HCT116 (cell line): ENCODE data around the gene KRT7.

ENCODE experiments used
- CTCF ChIP-seq, 3 experiments: fragments of 200-600 bp in 1 of 3; sonication (generic) in 1 of 3; IDR thresholded peaks in 2 of 3; conservative IDR thresholded peaks in 1 of 3; 2 replicates each; pipeline ENCODE4 v1.5.1; 2012 to 2017; ENCODE audit warnings: low read depth in 2 of 3, low read length in 2 of 3, antibody characterized with exemption in 1 of 3, borderline replicate concordance in 1 of 3, control low read depth in 1 of 3, mild to moderate bottlenecking in 1 of 3, mixed read lengths in 1 of 3, mixed run types in 1 of 3, moderate library complexity in 1 of 3; ENCODE audit not compliant: insufficient read depth in 1 of 3
- EZH2 ChIP-seq: fragments of 200-600 bp; sonication (generic); IDR thresholded peaks from 2 replicates; pipeline ENCODE4 v1.6.1; 2017; ENCODE audit warnings: antibody characterized with exemption, mixed run types
- JUND ChIP-seq: IDR thresholded peaks from 2 replicates; pipeline ENCODE4 v1.6.1; 2012
- POLR2A ChIP-seq: IDR thresholded peaks from 2 replicates; pipeline ENCODE4 v1.7.0; 2011; ENCODE audit warnings: borderline replicate concordance; ENCODE audit not compliant: insufficient read depth, insufficient read length; ENCODE audit errors: extremely low read depth
- POLR2AphosphoS5 ChIP-seq: IDR thresholded peaks from 2 replicates; pipeline ENCODE4 v1.6.1; 2011; ENCODE audit warnings: mild to moderate bottlenecking, low read depth, low read length, moderate library complexity
- REST ChIP-seq: IDR thresholded peaks from 2 replicates; pipeline ENCODE4 v1.6.1; 2012; ENCODE audit warnings: low read depth

- TF ChIP-seq JUND (no peak), REST (no peak), POLR2A (no peak), EZH2 (no peak), CTCF (IDR thresholded peaks at IDR 0.05 in 2 of 3, conservative IDR thresholded peaks at IDR 0.05 in 1 of 3; ENCODE audit: borderline replicate concordance in 1 of 3, insufficient read depth in 1 of 3, low read depth in 2 of 3, low read length in 2 of 3) (no peak), POLR2AphosphoS5 (no peak)
Measured at GRCh38 chr12:52226446-52226845, 6.6 kb upstream of the KRT7 start.
